H9 (cell line): ENCODE results near the gene RPL36A. TPM values are rescaled to one million over a fixed set of nuclear protein-coding genes. Genes with fewer than 3 reads are reported as not detected.

Source experiments
- DNase-seq: peaks from one replicate; pipeline ENCODE4 v3.0.0-alpha.2; 2017
- H2AFZ ChIP-seq: one replicate; pipeline ENCODE4 v1.6.1; 2013; ENCODE audit warnings: mild to moderate bottlenecking, low read length, control low read depth, moderate library complexity
- H2AK5ac ChIP-seq: 2 replicates; pipeline ENCODE4 v1.6.1; 2013; ENCODE audit warnings: low read length, control low read depth, mixed read lengths; ENCODE audit not compliant: insufficient read length
- H2BK120ac ChIP-seq: one replicate; pipeline ENCODE4 v1.6.1; 2013; ENCODE audit warnings: low read depth, mild to moderate bottlenecking, low read length, control low read depth, inconsistent platforms; ENCODE audit not compliant: poor library complexity, severe bottlenecking
- H2BK12ac ChIP-seq: 2 replicates; pipeline ENCODE4 v1.6.1; 2013; ENCODE audit warnings: low read length, control low read depth, mixed read lengths, low read depth; ENCODE audit not compliant: insufficient read length
- H2BK15ac ChIP-seq: 2 replicates; pipeline ENCODE4 v1.6.1; 2013; ENCODE audit warnings: low read depth, low read length, control low read depth
- H2BK20ac ChIP-seq: one replicate; pipeline ENCODE4 v1.6.1; 2013; ENCODE audit warnings: low read depth, mild to moderate bottlenecking, low read length, control low read depth, inconsistent platforms; ENCODE audit not compliant: poor library complexity, severe bottlenecking
- H2BK5ac ChIP-seq: 2 replicates; pipeline ENCODE4 v1.6.1; 2013; ENCODE audit warnings: low read length, control low read depth, mixed read lengths; ENCODE audit not compliant: insufficient read length
- H3K14ac ChIP-seq: 2 replicates; pipeline ENCODE4 v1.6.1; 2013; ENCODE audit warnings: low read length, control low read depth; ENCODE audit not compliant: insufficient read depth
- H3K18ac ChIP-seq: 2 replicates; pipeline ENCODE4 v1.6.1; 2013; ENCODE audit warnings: low read depth, mild to moderate bottlenecking, mixed read lengths, low read length, control low read depth; ENCODE audit not compliant: insufficient read length
- H3K23ac ChIP-seq: 2 replicates; pipeline ENCODE4 v1.6.1; 2013; ENCODE audit warnings: low read length, control low read depth, mixed read lengths, low read depth; ENCODE audit not compliant: insufficient read length
- H3K23me2 ChIP-seq: 2 replicates; pipeline ENCODE4 v1.6.1; 2013; ENCODE audit warnings: low read depth, mild to moderate bottlenecking, mixed read lengths, low read length, control low read depth; ENCODE audit not compliant: insufficient read length, poor library complexity, severe bottlenecking
- H3K27ac ChIP-seq: 2 replicates; pipeline ENCODE4 v1.5.1; 2013; ENCODE audit warnings: low read length, control low read depth, mixed read lengths, low read depth; ENCODE audit not compliant: insufficient read length
- H3K27me3 ChIP-seq: 2 replicates; pipeline ENCODE4 v1.6.1; 2013; ENCODE audit warnings: low read length, control low read depth, inconsistent platforms; ENCODE audit not compliant: insufficient read depth
- H3K4ac ChIP-seq: 2 replicates; pipeline ENCODE4 v1.6.1; 2013; ENCODE audit warnings: low read depth, mild to moderate bottlenecking, control low read depth, inconsistent platforms, low read length, moderate library complexity
- H3K4me1 ChIP-seq: 2 replicates; pipeline ENCODE4 v1.6.1; 2013; ENCODE audit warnings: low read length, control low read depth, inconsistent platforms; ENCODE audit not compliant: insufficient read depth
- H3K4me2 ChIP-seq: 2 replicates; pipeline ENCODE4 v1.6.1; 2013; ENCODE audit warnings: low read length, control low read depth, mixed read lengths; ENCODE audit not compliant: insufficient read length, insufficient read depth
- H3K56ac ChIP-seq: 2 replicates; pipeline ENCODE4 v1.6.1; 2013; ENCODE audit warnings: low read depth, mild to moderate bottlenecking, mixed read lengths, low read length, control low read depth; ENCODE audit not compliant: insufficient read length
- H3K79me1 ChIP-seq: 2 replicates; pipeline ENCODE4 v1.6.1; 2013; ENCODE audit warnings: low read depth, mild to moderate bottlenecking, moderate library complexity, low read length, control low read depth, inconsistent platforms; ENCODE audit not compliant: insufficient read depth, poor library complexity, severe bottlenecking
- H3K79me2 ChIP-seq: 2 replicates; pipeline ENCODE4 v1.6.1; 2013; ENCODE audit warnings: low read length, control low read depth, inconsistent platforms; ENCODE audit not compliant: insufficient read depth
- H3K9ac ChIP-seq: 2 replicates; pipeline ENCODE4 v1.6.1; 2013; ENCODE audit warnings: low read length, control low read depth, mixed read lengths; ENCODE audit not compliant: insufficient read length; ENCODE audit errors: extremely low read depth
- H3K9me3 ChIP-seq: one replicate; pipeline ENCODE4 v1.6.1; 2013; ENCODE audit warnings: low read depth, low read length, inconsistent platforms; ENCODE audit not compliant: control insufficient read depth
- H3T11ph ChIP-seq: one replicate; pipeline ENCODE4 v1.6.1; 2013; ENCODE audit warnings: mild to moderate bottlenecking, low read length, control low read depth, inconsistent platforms
- H4K20me1 ChIP-seq: one replicate; pipeline ENCODE4 v1.6.1; 2013; ENCODE audit not compliant: control insufficient read depth, insufficient read length, insufficient read depth
- H4K5ac ChIP-seq: 2 replicates; pipeline ENCODE4 v1.6.1; 2013; ENCODE audit warnings: low read depth, mild to moderate bottlenecking, mixed read lengths, low read length, control low read depth; ENCODE audit not compliant: insufficient read length
- H4K8ac ChIP-seq: replicated peaks from 2 replicates; pipeline ENCODE4 v1.6.1; 2013; ENCODE audit warnings: low read length, control low read depth, mixed read lengths, low read depth; ENCODE audit not compliant: insufficient read length
- H4K91ac ChIP-seq: 2 replicates; pipeline ENCODE4 v1.6.1; 2013; ENCODE audit warnings: low read depth, mild to moderate bottlenecking, moderate library complexity, mixed read lengths, low read length, control low read depth; ENCODE audit not compliant: insufficient read length
- H3K27ac Mint-ChIP-seq, 3 experiments: 2 replicates in 2 of 3; 3 replicates in 1 of 3; pipeline ENCODE4 v1.8.0; 2020 to 2021; ENCODE audit warnings: mixed read lengths in 3 of 3, mild to moderate bottlenecking in 1 of 3, moderate library complexity in 1 of 3
- H3K27me3 Mint-ChIP-seq: 2 replicates; pipeline ENCODE4 v1.8.0; 2021; ENCODE audit warnings: low read depth, mild to moderate bottlenecking, moderate library complexity, mixed read lengths
- H3K36me3 Mint-ChIP-seq, 3 experiments: 2 replicates in 2 of 3; 3 replicates in 1 of 3; pipeline ENCODE4 v1.8.0; 2020 to 2021; ENCODE audit warnings: low read depth in 3 of 3, mixed read lengths in 3 of 3; ENCODE audit not compliant: insufficient read depth in 1 of 3
- H3K4me1 Mint-ChIP-seq, 2 experiments: 2 replicates each; pipeline ENCODE4 v1.8.0; 2020; ENCODE audit warnings: mixed read lengths in 2 of 2
- H3K4me3 Mint-ChIP-seq, 2 experiments: 2 replicates in 1 of 2; 3 replicates in 1 of 2; pipeline ENCODE4 v1.8.0; 2020 to 2021; ENCODE audit warnings: mild to moderate bottlenecking in 2 of 2, mixed read lengths in 2 of 2, moderate library complexity in 1 of 2
- H3K9me3 Mint-ChIP-seq, 2 experiments: 2 replicates in 1 of 2; 3 replicates in 1 of 2; pipeline ENCODE4 v1.8.0; 2020; ENCODE audit warnings: mild to moderate bottlenecking in 2 of 2, mixed read lengths in 2 of 2, moderate library complexity in 1 of 2
- WGBS: extraction: QIAGEN DNeasy Blood & Tissue Kit; methylation state at CpG from one replicate; pipeline ENCODE4 v1.1.7; 2013; ENCODE audit warnings: missing lambda C conversion rate, low lambda C conversion rate, mixed read lengths; ENCODE audit not compliant: insufficient read length; ENCODE audit errors: extremely low coverage; 5-methylcytosine and 5-hydroxymethylcytosine counted together
- total RNA-seq: library from RNA; stranded (reverse); gene quantifications from 2 replicates; pipeline ENCODE4 v1.2.1, GENCODE V29; 2021
- TF ChIP-seq, protein P1 (sequence below): fragments of 200-600 bp; sonication (generic); conservative IDR thresholded peaks from 3 replicates; pipeline ENCODE4 v1.8.0; 2021; ENCODE audit warnings: antibody characterized with exemption, mild to moderate bottlenecking

Gene RPL36A
- total RNA-seq, 1 experiment from 2014 or later, result 428 TPM

DNA sequence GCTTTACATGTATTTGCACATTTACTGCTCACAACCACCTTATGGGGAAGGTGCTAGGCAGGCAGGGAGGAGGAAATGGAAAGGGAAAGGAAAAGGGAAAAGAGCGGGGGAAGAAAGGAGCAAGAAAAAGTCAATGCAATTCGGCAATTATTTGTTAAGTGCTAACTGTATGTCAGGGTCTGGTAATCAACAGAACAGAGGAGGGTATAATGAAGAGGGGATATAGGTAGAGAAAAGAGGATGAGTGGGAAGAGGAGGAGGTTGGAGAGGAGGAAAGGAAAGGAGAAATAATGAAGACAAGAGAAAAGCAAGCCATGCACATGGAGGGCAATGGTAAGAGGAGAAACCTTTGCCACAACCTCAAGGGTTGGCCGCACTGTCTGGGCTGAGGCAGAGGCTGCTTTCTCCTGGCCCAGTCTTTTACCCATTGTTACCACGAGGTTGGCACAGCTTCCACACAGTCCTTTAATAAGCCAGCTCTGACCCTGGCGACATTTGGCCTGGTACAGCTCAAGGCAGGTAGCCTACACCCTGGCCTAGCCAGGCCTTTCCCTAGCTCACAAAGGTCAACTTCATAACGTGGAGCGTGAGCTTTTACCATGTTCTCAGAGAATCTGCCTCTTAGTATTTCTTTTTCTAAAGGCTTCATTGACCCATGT is 5.7 kb upstream of the RPL36A start:
- Histone ChIP-seq H3K4ac (no peak overlapping the region), H3K56ac (no peak overlapping the region), H3K79me1 (no peaks in the 10 kb centered on the region), H3T11ph (no peak overlapping the region), H3K27me3 (no peaks in the 10 kb centered on the region), H2AFZ (no peak overlapping the region), H4K5ac (no peak overlapping the region), H3K9me3 (peaks cover 42% of the 10 kb centered on the region), H2BK120ac (no peak overlapping the region), H3K23me2 (no peaks in the 10 kb centered on the region), H2BK15ac (no peak overlapping the region), H4K8ac (no peak overlapping the region), H3K4me1 (no peaks in the 10 kb centered on the region; the same call in 1 of the 2 replicates), H3K4me2 (no peak overlapping the region), H3K14ac (no peak overlapping the region), H3K27ac (no peak overlapping the region), H3K9ac (no peak overlapping the region), H4K91ac (no peak overlapping the region), H2BK20ac (no peak overlapping the region), H2AK5ac (no peak overlapping the region), H4K20me1 (no peaks in the 10 kb centered on the region), H2BK12ac (no peak overlapping the region), H3K79me2 (no peaks in the 10 kb centered on the region), H3K23ac (no peak overlapping the region), H3K18ac (no peak overlapping the region), H2BK5ac (no peak overlapping the region)
- no peak overlapping the region for H3K4me3 Mint-ChIP-seq
- DNase-seq, result no peak
- no peaks in the 10 kb centered on the region for H3K27me3 Mint-ChIP-seq
- no peaks in the 10 kb centered on the region; a peak in 1 of 7 replicates for H3K36me3 Mint-ChIP-seq
- no CpG with 5 or more reads among the region's 7 CpGs for WGBS
- TF ChIP-seq, protein P1, sequence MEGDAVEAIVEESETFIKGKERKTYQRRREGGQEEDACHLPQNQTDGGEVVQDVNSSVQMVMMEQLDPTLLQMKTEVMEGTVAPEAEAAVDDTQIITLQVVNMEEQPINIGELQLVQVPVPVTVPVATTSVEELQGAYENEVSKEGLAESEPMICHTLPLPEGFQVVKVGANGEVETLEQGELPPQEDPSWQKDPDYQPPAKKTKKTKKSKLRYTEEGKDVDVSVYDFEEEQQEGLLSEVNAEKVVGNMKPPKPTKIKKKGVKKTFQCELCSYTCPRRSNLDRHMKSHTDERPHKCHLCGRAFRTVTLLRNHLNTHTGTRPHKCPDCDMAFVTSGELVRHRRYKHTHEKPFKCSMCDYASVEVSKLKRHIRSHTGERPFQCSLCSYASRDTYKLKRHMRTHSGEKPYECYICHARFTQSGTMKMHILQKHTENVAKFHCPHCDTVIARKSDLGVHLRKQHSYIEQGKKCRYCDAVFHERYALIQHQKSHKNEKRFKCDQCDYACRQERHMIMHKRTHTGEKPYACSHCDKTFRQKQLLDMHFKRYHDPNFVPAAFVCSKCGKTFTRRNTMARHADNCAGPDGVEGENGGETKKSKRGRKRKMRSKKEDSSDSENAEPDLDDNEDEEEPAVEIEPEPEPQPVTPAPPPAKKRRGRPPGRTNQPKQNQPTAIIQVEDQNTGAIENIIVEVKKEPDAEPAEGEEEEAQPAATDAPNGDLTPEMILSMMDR, result no peak
- H3K9me3 Mint-ChIP-seq, result peaks cover 42 to 55% of the 10 kb centered on the region in 2 experiments
- H3K27ac Mint-ChIP-seq, result no peak overlapping the region
- peaks cover 4 to 13% of the 10 kb centered on the region in 2 experiments for H3K4me1 Mint-ChIP-seq
